ENCODE measurements around the gene TET1. TPM values are rescaled to one million over a fixed set of nuclear protein-coding genes. Genes with fewer than 3 reads are reported as not detected.

The TET1 gene
- total and polyA plus RNA-seq, 9 of the 15 experiments (the other 6 are each of a cell fraction or from before 2014, with no cell fraction given), result 2.6 to 21.3 (median 11.6) TPM

DNA sequence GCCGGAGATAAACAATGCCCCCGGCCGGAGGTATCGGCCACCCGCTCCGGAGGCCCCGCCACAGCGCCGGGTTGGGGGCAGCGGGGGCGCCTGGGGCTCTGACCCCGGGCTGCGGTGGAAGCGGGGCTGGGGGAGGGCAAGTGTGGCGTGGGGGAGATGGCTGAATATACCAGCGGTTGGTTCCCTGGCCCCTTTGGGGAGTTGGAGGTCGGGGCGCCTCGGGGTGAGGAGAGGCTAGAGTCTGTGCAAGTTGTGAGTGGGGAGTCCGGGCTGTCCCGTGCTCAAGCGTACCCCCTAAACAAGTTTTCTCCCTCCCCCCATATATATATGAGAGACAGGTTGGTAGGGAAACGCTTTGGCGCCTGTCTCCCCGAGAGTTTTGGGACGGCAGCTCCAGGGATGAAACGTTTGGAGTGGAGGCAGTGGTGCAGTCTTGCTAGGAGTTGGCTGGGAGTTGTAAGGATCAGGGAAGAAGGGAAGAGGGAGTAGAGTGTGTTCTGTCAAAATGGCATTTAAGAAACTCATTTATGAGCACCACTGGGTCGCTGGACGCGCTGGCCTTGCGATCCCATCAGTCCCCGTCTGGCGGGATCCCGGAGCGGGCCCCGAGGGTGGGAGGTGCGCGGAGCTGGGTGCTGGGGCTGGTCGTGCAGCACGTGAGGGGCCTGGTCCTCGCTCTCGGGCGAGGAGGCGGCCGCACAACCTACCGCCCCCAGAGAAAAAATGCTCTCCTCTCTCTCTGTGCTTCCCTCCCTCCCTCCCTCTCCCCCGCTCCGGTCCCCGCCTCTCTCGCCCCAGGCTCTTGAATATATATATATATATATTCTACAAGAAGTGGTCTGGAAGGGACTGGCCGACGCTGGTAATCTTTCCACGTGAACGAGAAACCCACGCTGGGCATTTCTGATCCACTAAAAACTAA is 1.1 kb downstream of the TET1 start (continued):
- TF ChIP-seq, protein P1, sequence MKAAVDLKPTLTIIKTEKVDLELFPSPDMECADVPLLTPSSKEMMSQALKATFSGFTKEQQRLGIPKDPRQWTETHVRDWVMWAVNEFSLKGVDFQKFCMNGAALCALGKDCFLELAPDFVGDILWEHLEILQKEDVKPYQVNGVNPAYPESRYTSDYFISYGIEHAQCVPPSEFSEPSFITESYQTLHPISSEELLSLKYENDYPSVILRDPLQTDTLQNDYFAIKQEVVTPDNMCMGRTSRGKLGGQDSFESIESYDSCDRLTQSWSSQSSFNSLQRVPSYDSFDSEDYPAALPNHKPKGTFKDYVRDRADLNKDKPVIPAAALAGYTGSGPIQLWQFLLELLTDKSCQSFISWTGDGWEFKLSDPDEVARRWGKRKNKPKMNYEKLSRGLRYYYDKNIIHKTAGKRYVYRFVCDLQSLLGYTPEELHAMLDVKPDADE (conservative IDR thresholded peaks at IDR 0.05; ENCODE audit: control insufficient read depth, low read depth, low read length), result 0 out of 2 replicates have a peak, but pooled peaks have one; percentile 46
- TF ChIP-seq ZFPM2 (CRISPR knock-in tag; IDR thresholded peaks at IDR 0.05), result no peak
- TF ChIP-seq, protein P2, sequence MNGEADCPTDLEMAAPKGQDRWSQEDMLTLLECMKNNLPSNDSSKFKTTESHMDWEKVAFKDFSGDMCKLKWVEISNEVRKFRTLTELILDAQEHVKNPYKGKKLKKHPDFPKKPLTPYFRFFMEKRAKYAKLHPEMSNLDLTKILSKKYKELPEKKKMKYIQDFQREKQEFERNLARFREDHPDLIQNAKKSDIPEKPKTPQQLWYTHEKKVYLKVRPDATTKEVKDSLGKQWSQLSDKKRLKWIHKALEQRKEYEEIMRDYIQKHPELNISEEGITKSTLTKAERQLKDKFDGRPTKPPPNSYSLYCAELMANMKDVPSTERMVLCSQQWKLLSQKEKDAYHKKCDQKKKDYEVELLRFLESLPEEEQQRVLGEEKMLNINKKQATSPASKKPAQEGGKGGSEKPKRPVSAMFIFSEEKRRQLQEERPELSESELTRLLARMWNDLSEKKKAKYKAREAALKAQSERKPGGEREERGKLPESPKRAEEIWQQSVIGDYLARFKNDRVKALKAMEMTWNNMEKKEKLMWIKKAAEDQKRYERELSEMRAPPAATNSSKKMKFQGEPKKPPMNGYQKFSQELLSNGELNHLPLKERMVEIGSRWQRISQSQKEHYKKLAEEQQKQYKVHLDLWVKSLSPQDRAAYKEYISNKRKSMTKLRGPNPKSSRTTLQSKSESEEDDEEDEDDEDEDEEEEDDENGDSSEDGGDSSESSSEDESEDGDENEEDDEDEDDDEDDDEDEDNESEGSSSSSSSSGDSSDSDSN (IDR thresholded peaks at IDR 0.05; ENCODE audit: borderline replicate concordance in 1 of 2, low read depth in 2 of 2, low read length in 2 of 2), result peak; percentile 72 to 89; a peak in 3 of 4 replicates
- no peak for TF ChIP-seq MYNN (IDR thresholded peaks at IDR 0.05)
- no peak for TF ChIP-seq MYNN (CRISPR knock-in tag; IDR thresholded peaks at IDR 0.05)
- TF ChIP-seq SMAD3 (CRISPR knock-in tag; conservative IDR thresholded peaks at IDR 0.05), result no peak
- TF ChIP-seq, protein P3, sequence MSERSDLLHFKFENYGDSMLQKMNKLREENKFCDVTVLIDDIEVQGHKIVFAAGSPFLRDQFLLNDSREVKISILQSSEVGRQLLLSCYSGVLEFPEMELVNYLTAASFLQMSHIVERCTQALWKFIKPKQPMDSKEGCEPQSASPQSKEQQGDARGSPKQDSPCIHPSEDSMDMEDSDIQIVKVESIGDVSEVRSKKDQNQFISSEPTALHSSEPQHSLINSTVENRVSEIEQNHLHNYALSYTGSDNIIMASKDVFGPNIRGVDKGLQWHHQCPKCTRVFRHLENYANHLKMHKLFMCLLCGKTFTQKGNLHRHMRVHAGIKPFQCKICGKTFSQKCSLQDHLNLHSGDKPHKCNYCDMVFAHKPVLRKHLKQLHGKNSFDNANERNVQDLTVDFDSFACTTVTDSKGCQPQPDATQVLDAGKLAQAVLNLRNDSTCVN (CRISPR knock-in tag; IDR thresholded peaks at IDR 0.05), result no peak
- TF ChIP-seq, protein P4, sequence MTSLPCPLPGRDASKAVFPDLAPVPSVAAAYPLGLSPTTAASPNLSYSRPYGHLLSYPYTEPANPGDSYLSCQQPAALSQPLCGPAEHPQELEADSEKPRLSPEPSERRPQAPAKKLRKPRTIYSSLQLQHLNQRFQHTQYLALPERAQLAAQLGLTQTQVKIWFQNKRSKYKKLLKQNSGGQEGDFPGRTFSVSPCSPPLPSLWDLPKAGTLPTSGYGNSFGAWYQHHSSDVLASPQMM (CRISPR knock-in tag; IDR thresholded peaks at IDR 0.05), result no peak
- no peak for TF ChIP-seq ZNF699 (CRISPR knock-in tag; IDR thresholded peaks at IDR 0.05; ENCODE audit: insufficient replicate concordance)
- no peak for TF ChIP-seq ZNF311 (CRISPR knock-in tag; IDR thresholded peaks at IDR 0.05)
- no peak for TF ChIP-seq CBFA2T3 (IDR thresholded peaks at IDR 0.05)
- TF ChIP-seq BMI1 (IDR thresholded peaks at IDR 0.05; ENCODE audit: low read length), result no peak
- peak; percentile 41 for TF ChIP-seq SP1 (CRISPR knock-in tag; IDR thresholded peaks at IDR 0.05)
- no peak for TF ChIP-seq GABPB1 (CRISPR knock-in tag; IDR thresholded peaks at IDR 0.05)
- TF ChIP-seq, protein P5, sequence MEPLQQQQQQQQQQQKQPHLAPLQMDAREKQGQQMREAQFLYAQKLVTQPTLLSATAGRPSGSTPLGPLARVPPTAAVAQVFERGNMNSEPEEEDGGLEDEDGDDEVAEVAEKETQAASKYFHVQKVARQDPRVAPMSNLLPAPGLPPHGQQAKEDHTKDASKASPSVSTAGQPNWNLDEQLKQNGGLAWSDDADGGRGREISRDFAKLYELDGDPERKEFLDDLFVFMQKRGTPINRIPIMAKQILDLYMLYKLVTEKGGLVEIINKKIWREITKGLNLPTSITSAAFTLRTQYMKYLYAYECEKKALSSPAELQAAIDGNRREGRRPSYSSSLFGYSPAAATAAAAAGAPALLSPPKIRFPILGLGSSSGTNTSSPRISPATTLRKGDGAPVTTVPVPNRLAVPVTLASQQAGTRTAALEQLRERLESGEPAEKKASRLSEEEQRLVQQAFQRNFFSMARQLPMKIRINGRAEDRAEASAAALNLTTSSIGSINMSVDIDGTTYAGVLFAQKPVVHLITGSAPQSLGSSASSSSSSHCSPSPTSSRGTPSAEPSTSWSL (CRISPR knock-in tag; IDR thresholded peaks at IDR 0.05; ENCODE audit: borderline replicate concordance), result no peak
- peak in 2 of 3 experiments; percentile 1 to 60 for TF ChIP-seq YY1 (IDR thresholded peaks at IDR 0.05; ENCODE audit: borderline replicate concordance in 1 of 3, control insufficient read depth in 1 of 3, extremely low read depth in 1 of 3, insufficient read depth in 3 of 3, insufficient read length in 1 of 3, insufficient replicate concordance in 2 of 3, low read depth in 1 of 3, low read length in 2 of 3)
- no peak for TF ChIP-seq KLF10 (CRISPR knock-in tag; IDR thresholded peaks at IDR 0.05)
- no peak for TF ChIP-seq RNF2 (IDR thresholded peaks at IDR 0.05)
- no peak for TF ChIP-seq PPARD (CRISPR knock-in tag; IDR thresholded peaks at IDR 0.05)
- TF ChIP-seq ZNF717 (CRISPR knock-in tag; IDR thresholded peaks at IDR 0.05), result no peak
- TF ChIP-seq MEF2D (tag; conservative IDR thresholded peaks at IDR 0.05; ENCODE audit: low read depth), result no peak

All from K562 (cell line).